ENCODE data around the gene KRT9. TPM values are rescaled to one million over a fixed set of nuclear protein-coding genes. Genes with fewer than 3 reads are reported as not detected.

KRT9 gene
- total RNA-seq, 1 donor from 2014 or later = 0.26 TPM

- TF ChIP-seq CTCF (IDR thresholded peaks at IDR 0.05; ENCODE audit: insufficient read depth, low read length, severe bottlenecking) = no peak
- no peak overlapping the region for H3K4me3 ChIP-seq (ENCODE audit: low read depth, low read length)
- FAIRE-seq (no peak), DNase-seq (ENCODE audit: low read depth) (no peak)
- H3K36me3 ChIP-seq (ENCODE audit: control insufficient read depth, insufficient read depth, low read length) = no peaks in the 10 kb centered on the region
- no peaks in the 10 kb centered on the region for H3K27me3 ChIP-seq (ENCODE audit: control insufficient read depth, insufficient read depth, low read length)
Measured at GRCh38 chr17:41549596-41550039, 22.2 kb downstream of the KRT9 start.

- peak; percentile 82 for DNase-seq (ENCODE audit: low read depth)
Measured at GRCh38 chr17:41548844-41549595, 22.8 kb downstream of the KRT9 start.

GRCh38 chr17:41547921-41548843, 23.7 kb downstream of the KRT9 start:
- peak overlapping the region; percentile 15 for H3K4me3 ChIP-seq (ENCODE audit: low read depth, low read length)
- DNase-seq (ENCODE audit: low read depth) (peak; percentile 99), FAIRE-seq (peak; percentile 99)
- TF ChIP-seq CTCF (IDR thresholded peaks at IDR 0.05; ENCODE audit: insufficient read depth, low read length, severe bottlenecking) = no peak
- H3K27me3 ChIP-seq (ENCODE audit: control insufficient read depth, insufficient read depth, low read length) = no peaks in the 10 kb centered on the region
- no peaks in the 10 kb centered on the region for H3K36me3 ChIP-seq (ENCODE audit: control insufficient read depth, insufficient read depth, low read length)

More at GRCh38 chr17:41548844-41549595, 22.8 kb downstream of the KRT9 start:
- no peaks in the 10 kb centered on the region for H3K27me3 ChIP-seq (ENCODE audit: control insufficient read depth, insufficient read depth, low read length)
- H3K4me3 ChIP-seq (ENCODE audit: low read depth, low read length) = peak overlapping the region; percentile 15
- FAIRE-seq = peak; percentile 82
- TF ChIP-seq CTCF (IDR thresholded peaks at IDR 0.05; ENCODE audit: insufficient read depth, low read length, severe bottlenecking) = peak; percentile 92
- no peaks in the 10 kb centered on the region for H3K36me3 ChIP-seq (ENCODE audit: control insufficient read depth, insufficient read depth, low read length)

- Histone ChIP-seq H3K4me3 (ENCODE audit: low read depth, low read length) (no peak overlapping the region), H3K27me3 (ENCODE audit: control insufficient read depth, insufficient read depth, low read length) (no peaks in the 10 kb centered on the region), H3K36me3 (ENCODE audit: control insufficient read depth, insufficient read depth, low read length) (no peaks in the 10 kb centered on the region)
- no peak for DNase-seq (ENCODE audit: low read depth)
- FAIRE-seq = no peak
- no peak for TF ChIP-seq CTCF (IDR thresholded peaks at IDR 0.05; ENCODE audit: insufficient read depth, low read length, severe bottlenecking)
Measured at GRCh38 chr17:41547378-41547841, 24.4 kb downstream of the KRT9 start.

- Histone ChIP-seq H3K36me3 (ENCODE audit: control insufficient read depth, insufficient read depth, low read length) (no peaks in the 10 kb centered on the region), H3K27me3 (ENCODE audit: control insufficient read depth, insufficient read depth, low read length) (no peaks in the 10 kb centered on the region), H3K4me3 (ENCODE audit: low read depth, low read length) (no peak overlapping the region)
- TF ChIP-seq CTCF (IDR thresholded peaks at IDR 0.05; ENCODE audit: insufficient read depth, low read length, severe bottlenecking) = no peak
- DNase-seq (ENCODE audit: low read depth) (no peak), FAIRE-seq (no peak)
Measured at GRCh38 chr17:41546819-41547218, 25.0 kb downstream of the KRT9 start.
